Duodenal mucosa (tissue), 2 donors: Measurements from ENCODE around the gene PRUNE2.

Source experiments
- H3K27ac ChIP-seq: one replicate; pipeline ENCODE4 v1.7.0; 2013; ENCODE audit warnings: low read depth, low read length
- H3K27me3 ChIP-seq, 2 donors: one replicate each; pipeline ENCODE4 v1.7.0; 2013; ENCODE audit warnings: low read length in 2 of 2, control low read depth in 1 of 2; ENCODE audit not compliant: insufficient read depth in 2 of 2, control insufficient read depth in 1 of 2
- H3K36me3 ChIP-seq, 2 donors: one replicate each; pipeline ENCODE4 v1.7.0; 2013; ENCODE audit warnings: low read length in 2 of 2, control low read depth in 1 of 2; ENCODE audit not compliant: insufficient read depth in 2 of 2, control insufficient read depth in 1 of 2
- H3K4me1 ChIP-seq, 2 donors: one replicate each; pipeline ENCODE4 v1.7.0; 2013; ENCODE audit warnings: low read length in 2 of 2, control low read depth in 1 of 2; ENCODE audit not compliant: insufficient read depth in 2 of 2, control insufficient read depth in 1 of 2
- H3K4me3 ChIP-seq, 2 donors: one replicate each; pipeline ENCODE4 v1.7.0; 2013; ENCODE audit warnings: low read length in 2 of 2, low read depth in 1 of 2
- H3K9ac ChIP-seq, 2 donors: one replicate each; pipeline ENCODE4 v1.7.0; 2013; ENCODE audit warnings: low read length in 2 of 2, low read depth in 1 of 2
- H3K9me3 ChIP-seq, 2 donors: one replicate each; pipeline ENCODE4 v1.7.0; 2013; ENCODE audit warnings: low read length in 2 of 2, control low read depth in 1 of 2; ENCODE audit not compliant: control insufficient read depth in 1 of 2

PRUNE2 gene

DNA sequence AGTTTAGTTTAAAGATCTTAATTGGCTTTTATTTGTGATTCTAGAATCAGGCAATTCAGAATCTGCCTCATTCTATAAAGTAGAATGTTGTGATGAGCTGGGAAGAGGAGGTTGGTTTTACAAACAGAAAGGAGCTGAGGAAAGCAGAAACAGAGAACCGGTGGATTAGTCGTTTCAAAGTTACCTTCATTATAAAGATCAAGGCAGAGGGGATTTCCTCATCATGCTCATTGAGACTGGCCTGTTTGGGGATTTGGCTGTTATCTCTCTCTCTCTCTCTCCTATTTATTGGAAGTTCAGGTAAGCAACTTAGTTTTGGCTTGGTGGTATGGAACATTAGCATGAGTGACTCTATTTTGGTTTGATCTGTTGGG, 313.0 kb downstream of the PRUNE2 start:
- H3K27ac ChIP-seq, result no peak overlapping the region
- H3K4me1 ChIP-seq, result peaks cover 3 to 5% of the 10 kb centered on the region in 2 donors
- H3K27me3 ChIP-seq, result no peaks in the 10 kb centered on the region
- no peak overlapping the region for H3K4me3 ChIP-seq
- no peak overlapping the region for H3K9ac ChIP-seq
- H3K36me3 ChIP-seq, result no peaks in the 10 kb centered on the region
- no peaks in the 10 kb centered on the region for H3K9me3 ChIP-seq

GRCh38 chr9:76592091-76592973, 313.6 kb downstream of the PRUNE2 start:
- Histone ChIP-seq H3K27me3 (no peaks in the 10 kb centered on the region), H3K27ac (no peak overlapping the region), H3K4me1 (peaks cover 9 to 11% of the 10 kb centered on the region in 2 donors), H3K36me3 (no peaks in the 10 kb centered on the region), H3K9ac (no peak overlapping the region), H3K9me3 (no peaks in the 10 kb centered on the region), H3K4me3 (no peak overlapping the region)

- Histone ChIP-seq H3K9me3 (no peaks in the 10 kb centered on the region), H3K27ac (no peak overlapping the region), H3K36me3 (no peaks in the 10 kb centered on the region), H3K4me1 (peaks cover 19 to 20% of the 10 kb centered on the region in 2 donors), H3K4me3 (no peak overlapping the region), H3K9ac (no peak overlapping the region), H3K27me3 (no peaks in the 10 kb centered on the region)
Observed at GRCh38 chr9:76591256-76591950, 314.5 kb downstream of the PRUNE2 start.

- Histone ChIP-seq H3K4me3 (no peak overlapping the region), H3K9me3 (no peaks in the 10 kb centered on the region), H3K36me3 (no peaks in the 10 kb centered on the region), H3K27ac (no peak overlapping the region), H3K4me1 (peaks cover 26 to 34% of the 10 kb centered on the region in 2 donors), H3K27me3 (no peaks in the 10 kb centered on the region), H3K9ac (no peak overlapping the region)
Observed at GRCh38 chr9:76588316-76588715, 317.6 kb downstream of the PRUNE2 start.

DNA sequence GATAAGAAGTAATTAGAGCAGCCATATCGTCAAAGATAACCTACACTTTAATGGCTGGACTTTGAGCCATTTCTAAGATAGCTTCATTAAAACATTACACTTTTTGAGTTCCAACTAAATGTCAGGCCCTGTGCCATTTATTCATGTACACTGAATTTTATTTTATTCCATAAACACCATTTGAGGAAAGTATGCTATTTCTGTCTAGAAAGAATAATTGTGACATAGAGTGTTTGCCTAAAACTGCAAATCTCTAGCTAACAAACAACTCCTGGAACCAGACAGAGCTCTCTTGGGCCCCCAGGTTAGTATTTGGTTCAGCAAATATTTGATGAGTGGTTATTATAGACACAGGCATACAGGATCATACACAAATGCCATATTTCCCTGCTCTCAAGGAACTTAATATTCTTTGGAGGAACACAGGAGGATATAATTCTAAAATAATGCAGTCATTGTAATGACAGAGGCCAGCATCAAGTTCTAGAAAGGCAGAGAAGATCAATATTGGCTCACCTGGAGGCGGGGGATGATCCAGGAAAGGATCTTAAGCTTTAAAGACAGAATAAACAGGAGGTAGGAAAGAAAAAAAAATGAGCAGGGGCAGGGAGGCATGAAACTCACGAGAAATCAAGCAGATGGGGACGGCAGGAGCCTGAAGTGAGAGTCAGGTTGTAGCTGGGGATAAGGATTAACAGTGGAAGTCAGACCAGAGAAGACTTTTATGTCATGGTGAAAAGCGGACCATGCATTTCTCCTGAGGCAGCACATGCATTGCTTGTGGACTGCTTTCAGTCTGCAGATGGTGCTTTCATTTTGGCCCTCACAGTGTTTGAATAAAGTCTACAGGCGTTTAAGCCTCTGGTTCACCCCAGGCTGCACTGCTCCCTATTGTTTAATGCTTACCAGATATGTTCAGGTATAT, 319.3 kb downstream of the PRUNE2 start:
- H3K27ac ChIP-seq, result peak overlapping the region; percentile 33
- no peaks in the 10 kb centered on the region for H3K27me3 ChIP-seq
- no peaks in the 10 kb centered on the region for H3K36me3 ChIP-seq
- H3K9ac ChIP-seq, result peak overlapping the region; percentile 21 to 26
- no peaks in the 10 kb centered on the region for H3K9me3 ChIP-seq
- peaks cover 26 to 39% of the 10 kb centered on the region in 2 donors for H3K4me1 ChIP-seq
- H3K4me3 ChIP-seq, result peak overlapping the region in 1 of 2 donors; percentile 2

- Histone ChIP-seq H3K27me3 (no peaks in the 10 kb centered on the region), H3K27ac (no peak overlapping the region), H3K36me3 (no peaks in the 10 kb centered on the region), H3K9ac (peak overlapping the region; percentile 12 to 61), H3K4me3 (no peak overlapping the region), H3K4me1 (peaks cover 26 to 43% of the 10 kb centered on the region in 2 donors), H3K9me3 (no peaks in the 10 kb centered on the region)
Observed at GRCh38 chr9:76585487-76586389, 320.2 kb downstream of the PRUNE2 start.

DNA sequence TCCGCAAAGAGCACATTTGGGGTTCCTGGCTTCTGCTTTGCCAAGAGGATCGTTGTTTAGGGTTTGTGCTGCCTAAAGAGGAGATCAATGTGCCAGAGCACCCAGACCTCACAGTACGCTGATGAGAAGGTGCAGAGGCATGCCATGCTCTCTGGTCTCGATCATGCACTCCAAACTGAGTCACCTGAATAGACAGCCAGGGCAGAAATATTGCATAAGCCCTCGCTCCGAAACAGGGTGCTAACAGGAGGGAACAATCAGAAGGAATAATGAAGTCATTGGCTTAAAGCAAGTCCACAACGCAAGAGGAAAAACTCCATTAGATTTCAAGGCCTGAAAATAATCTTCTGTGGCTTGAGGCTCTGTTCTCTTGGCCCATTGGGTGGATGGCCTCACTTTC, 322.7 kb downstream of the PRUNE2 start:
- Histone ChIP-seq H3K4me3 (no peak overlapping the region), H3K36me3 (no peaks in the 10 kb centered on the region), H3K4me1 (peaks cover 29 to 46% of the 10 kb centered on the region in 2 donors), H3K9ac (no peak overlapping the region), H3K27ac (no peak overlapping the region), H3K9me3 (no peaks in the 10 kb centered on the region), H3K27me3 (no peaks in the 10 kb centered on the region)

DNA sequence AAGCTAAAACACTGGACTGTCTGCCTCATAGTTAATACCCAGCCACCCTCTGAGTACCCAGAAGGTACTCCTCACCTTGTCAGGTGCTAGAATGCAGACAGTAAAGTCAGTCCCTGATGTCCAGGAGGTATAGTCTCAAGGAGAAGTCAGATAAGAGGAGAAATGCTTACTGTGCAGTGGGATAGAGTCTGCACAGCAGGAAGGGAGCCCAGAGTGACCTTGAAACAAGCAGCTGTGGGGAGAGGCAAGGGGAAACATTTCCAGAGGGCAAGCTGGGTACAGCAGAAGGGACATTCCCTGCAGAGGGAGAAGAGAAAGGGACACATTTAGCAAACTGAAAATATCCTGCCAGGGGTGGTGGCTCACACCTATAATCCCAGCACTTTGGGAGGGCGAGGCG, 324.2 kb downstream of the PRUNE2 start:
- no peaks in the 10 kb centered on the region for H3K27me3 ChIP-seq
- no peak overlapping the region for H3K9ac ChIP-seq
- no peak overlapping the region for H3K4me3 ChIP-seq
- H3K27ac ChIP-seq, result no peak overlapping the region
- H3K9me3 ChIP-seq, result no peaks in the 10 kb centered on the region
- H3K4me1 ChIP-seq, result peaks cover 17 to 30% of the 10 kb centered on the region in 2 donors
- H3K36me3 ChIP-seq, result no peaks in the 10 kb centered on the region

GRCh38 chr9:76580820-76581219, 325.1 kb downstream of the PRUNE2 start:
- Histone ChIP-seq H3K4me1 (peaks cover 10 to 25% of the 10 kb centered on the region in 2 donors), H3K36me3 (no peaks in the 10 kb centered on the region), H3K27ac (no peak overlapping the region), H3K9me3 (no peaks in the 10 kb centered on the region), H3K4me3 (no peak overlapping the region), H3K9ac (no peak overlapping the region), H3K27me3 (no peaks in the 10 kb centered on the region)
